Mesodermal cell (in vitro differentiated cells): ENCODE results near the gene ABCF3.

Experiments used
- H3K27ac ChIP-seq: 2 replicates; pipeline ENCODE4 v1.7.0; 2013; ENCODE audit warnings: mild to moderate bottlenecking, low read depth, low read length, moderate library complexity; ENCODE audit not compliant: severe bottlenecking
- H3K36me3 ChIP-seq: 2 replicates; pipeline ENCODE4 v1.7.1; 2013; ENCODE audit warnings: mild to moderate bottlenecking, low read length, moderate library complexity; ENCODE audit not compliant: control insufficient read depth, insufficient read depth
- H3K4me1 ChIP-seq: one replicate; pipeline ENCODE4 v1.7.1; 2013; ENCODE audit warnings: mild to moderate bottlenecking, low read length; ENCODE audit not compliant: insufficient read depth, control insufficient read depth, poor library complexity, severe bottlenecking
- H3K4me3 ChIP-seq: 2 replicates; pipeline ENCODE4 v1.7.0; 2013; ENCODE audit warnings: low read length, control low read depth, mild to moderate bottlenecking; ENCODE audit not compliant: insufficient read depth, poor library complexity, severe bottlenecking; ENCODE audit errors: extremely low read depth
- H3K9me3 ChIP-seq: 2 replicates; pipeline ENCODE4 v1.7.1; 2013; ENCODE audit warnings: mild to moderate bottlenecking, low read length, moderate library complexity; ENCODE audit not compliant: control insufficient read depth
- WGBS, 2 experiments: methylation state at CpG; one replicate each; pipeline ENCODE4 v1.1.5; 2013; ENCODE audit warnings: missing lambda C conversion rate in 2 of 2; ENCODE audit not compliant: insufficient coverage in 2 of 2; 5-methylcytosine and 5-hydroxymethylcytosine counted together

Gene ABCF3

GRCh38 chr3:184233127-184233843 is 47.3 kb downstream of the ABCF3 start:
- Histone ChIP-seq H3K9me3 (no peaks in the 10 kb centered on the region), H3K4me1 (peaks cover 5% of the 10 kb centered on the region), H3K4me3 (no peak overlapping the region), H3K36me3 (no peaks in the 10 kb centered on the region), H3K27ac (no peak overlapping the region)
- 86 to 93% methylated on average over 14 to 23 of the region's 23 CpGs for WGBS, 2 experiments

- WGBS, 2 experiments, result 42% methylated on average over 3 of the region's 4 CpGs; no CpG with 5 or more reads in 1 of the 2 experiments
- no peaks in the 10 kb centered on the region for H3K36me3 ChIP-seq
These were observed 48.2 kb downstream of the ABCF3 start for GRCh38 chr3:184234224-184234623.

GRCh38 chr3:184234671-184235380 is 48.8 kb downstream of the ABCF3 start:
- H3K9me3 ChIP-seq, result no peaks in the 10 kb centered on the region
- H3K27ac ChIP-seq, result no peak overlapping the region
- 87 to 92% methylated on average over 14 of the region's 19 CpGs for WGBS, 2 experiments
- no peaks in the 10 kb centered on the region for H3K36me3 ChIP-seq
- peaks cover under 1% of the 10 kb centered on the region for H3K4me1 ChIP-seq
- H3K4me3 ChIP-seq, result no peak overlapping the region

More at GRCh38 chr3:184234224-184234623, 48.2 kb downstream of the ABCF3 start:
- H3K4me1 ChIP-seq, result peaks cover 5% of the 10 kb centered on the region
- H3K27ac ChIP-seq, result no peak overlapping the region
- H3K9me3 ChIP-seq, result no peaks in the 10 kb centered on the region
- H3K4me3 ChIP-seq, result no peak overlapping the region

- 94 to 100% methylated on average over 1 to 3 of the region's 4 CpGs for WGBS, 2 experiments
- Histone ChIP-seq H3K4me3 (no peak overlapping the region), H3K36me3 (no peaks in the 10 kb centered on the region)
These were observed 49.5 kb downstream of the ABCF3 start for GRCh38 chr3:184235381-184236032.

GRCh38 chr3:184236033-184236410 is 50.0 kb downstream of the ABCF3 start:
- Histone ChIP-seq H3K4me3 (no peak overlapping the region), H3K9me3 (no peaks in the 10 kb centered on the region), H3K4me1 (no peaks in the 10 kb centered on the region), H3K36me3 (no peaks in the 10 kb centered on the region), H3K27ac (no peak overlapping the region)
- 51% methylated on average over 12 to 14 of the region's 14 CpGs for WGBS, 2 experiments

More at GRCh38 chr3:184235381-184236032, 49.5 kb downstream of the ABCF3 start:
- H3K4me1 ChIP-seq, result no peaks in the 10 kb centered on the region
- no peak overlapping the region for H3K27ac ChIP-seq
- H3K9me3 ChIP-seq, result no peaks in the 10 kb centered on the region

- H3K9me3 ChIP-seq, result no peaks in the 10 kb centered on the region
- no peak overlapping the region for H3K27ac ChIP-seq
- no peaks in the 10 kb centered on the region for H3K4me1 ChIP-seq
- no peak overlapping the region for H3K4me3 ChIP-seq
- no peaks in the 10 kb centered on the region for H3K36me3 ChIP-seq
- WGBS, 2 experiments, result 67 to 78% methylated on average over 2 to 3 of the region's 3 CpGs
These were observed 50.6 kb downstream of the ABCF3 start for GRCh38 chr3:184236636-184237035.

GRCh38 chr3:184237211-184237610 is 51.2 kb downstream of the ABCF3 start:
- no peak overlapping the region for H3K4me3 ChIP-seq
- no peak overlapping the region for H3K27ac ChIP-seq
- H3K4me1 ChIP-seq, result no peaks in the 10 kb centered on the region
- 97 to 100% methylated on average over 3 of the region's 7 CpGs for WGBS, 2 experiments
- H3K9me3 ChIP-seq, result no peaks in the 10 kb centered on the region
- H3K36me3 ChIP-seq, result peaks cover 3% of the 10 kb centered on the region

- H3K4me1 ChIP-seq, result no peaks in the 10 kb centered on the region
- WGBS, 2 experiments, result 89 to 100% methylated on average over 1 of the region's 1 CpG
- no peaks in the 10 kb centered on the region for H3K9me3 ChIP-seq
These were observed 51.8 kb downstream of the ABCF3 start for GRCh38 chr3:184237807-184238206.

GRCh38 chr3:184238246-184238818 is 52.3 kb downstream of the ABCF3 start:
- H3K36me3 ChIP-seq, result peaks cover 14% of the 10 kb centered on the region

More at GRCh38 chr3:184237807-184238206, 51.8 kb downstream of the ABCF3 start:
- H3K36me3 ChIP-seq, result peaks cover 9% of the 10 kb centered on the region
- no peak overlapping the region for H3K4me3 ChIP-seq
- H3K27ac ChIP-seq, result no peak overlapping the region

GRCh38 chr3:184239221-184239620 is 53.2 kb downstream of the ABCF3 start:
- Histone ChIP-seq H3K4me1 (no peaks in the 10 kb centered on the region), H3K27ac (no peak overlapping the region), H3K36me3 (peaks cover 22% of the 10 kb centered on the region), H3K9me3 (no peaks in the 10 kb centered on the region), H3K4me3 (no peak overlapping the region)
- WGBS, 2 experiments, result 87 to 92% methylated on average over 5 to 6 of the region's 8 CpGs

More at GRCh38 chr3:184238246-184238818, 52.3 kb downstream of the ABCF3 start:
- 85 to 92% methylated on average over 11 to 12 of the region's 13 CpGs for WGBS, 2 experiments
- Histone ChIP-seq H3K4me1 (no peaks in the 10 kb centered on the region), H3K4me3 (no peak overlapping the region), H3K27ac (no peak overlapping the region), H3K9me3 (no peaks in the 10 kb centered on the region)
